Lower leg skin (tissue), 3 donors: ENCODE data around the gene ARL17A.
"Not testable (repeated sequence)": the region's sequence is repeated elsewhere in the genome, so short reads cannot be mapped to it uniquely, and the experiment has no call there.

Experiments used
- POLR2A ChIP-seq, 2 donors: fragments of 450-650 bp; IDR thresholded peaks; one replicate each; pipeline ENCODE4 v1.6.1; 2016 to 2017; ENCODE audit warnings: antibody characterized with exemption in 2 of 2, mild to moderate bottlenecking in 1 of 2, moderate library complexity in 1 of 2
- TF ChIP-seq, protein P1 (sequence below), 3 donors: fragments of 450-650 bp; IDR thresholded peaks; one replicate each; pipeline ENCODE4 v1.5.1; 2016; ENCODE audit warnings: antibody characterized with exemption in 3 of 3, mild to moderate bottlenecking in 3 of 3, moderate library complexity in 2 of 3

DNA sequence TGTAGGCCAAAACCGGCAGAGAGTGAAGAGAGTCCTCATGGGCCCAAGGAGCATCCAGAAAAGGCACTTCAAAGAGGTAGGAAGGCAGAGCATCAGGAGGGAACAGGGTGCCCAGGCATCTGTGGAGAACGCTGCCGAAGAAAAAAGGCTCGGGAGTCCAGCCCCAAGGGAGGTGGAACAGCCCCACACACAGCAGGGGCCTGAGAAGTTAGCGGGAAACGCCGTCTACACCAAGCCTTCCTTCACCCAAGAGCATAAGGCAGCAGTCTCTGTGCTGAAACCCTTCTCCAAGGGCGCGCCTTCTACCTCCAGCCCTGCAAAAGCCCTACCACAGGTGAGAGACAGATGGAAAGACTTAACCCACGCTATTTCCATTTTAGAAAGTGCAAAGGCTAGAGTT lies 30.9 kb downstream of the ARL17A start:
- TF ChIP-seq, protein P1, sequence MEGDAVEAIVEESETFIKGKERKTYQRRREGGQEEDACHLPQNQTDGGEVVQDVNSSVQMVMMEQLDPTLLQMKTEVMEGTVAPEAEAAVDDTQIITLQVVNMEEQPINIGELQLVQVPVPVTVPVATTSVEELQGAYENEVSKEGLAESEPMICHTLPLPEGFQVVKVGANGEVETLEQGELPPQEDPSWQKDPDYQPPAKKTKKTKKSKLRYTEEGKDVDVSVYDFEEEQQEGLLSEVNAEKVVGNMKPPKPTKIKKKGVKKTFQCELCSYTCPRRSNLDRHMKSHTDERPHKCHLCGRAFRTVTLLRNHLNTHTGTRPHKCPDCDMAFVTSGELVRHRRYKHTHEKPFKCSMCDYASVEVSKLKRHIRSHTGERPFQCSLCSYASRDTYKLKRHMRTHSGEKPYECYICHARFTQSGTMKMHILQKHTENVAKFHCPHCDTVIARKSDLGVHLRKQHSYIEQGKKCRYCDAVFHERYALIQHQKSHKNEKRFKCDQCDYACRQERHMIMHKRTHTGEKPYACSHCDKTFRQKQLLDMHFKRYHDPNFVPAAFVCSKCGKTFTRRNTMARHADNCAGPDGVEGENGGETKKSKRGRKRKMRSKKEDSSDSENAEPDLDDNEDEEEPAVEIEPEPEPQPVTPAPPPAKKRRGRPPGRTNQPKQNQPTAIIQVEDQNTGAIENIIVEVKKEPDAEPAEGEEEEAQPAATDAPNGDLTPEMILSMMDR (IDR thresholded peaks at IDR 0.05): not testable (repeated sequence)
- not testable (repeated sequence) for TF ChIP-seq POLR2A (IDR thresholded peaks at IDR 0.05)
